BLaER1 (cell line): ENCODE results near the gene TEKT5.

Experiments
- H3K27ac ChIP-seq: shearing (Covaris generic); formaldehyde crosslinking; 2 replicates; pipeline ENCODE4 v1.8.1; 2022
- H3K27me3 ChIP-seq: shearing (Covaris generic); formaldehyde crosslinking; 2 replicates; pipeline ENCODE4 v1.8.1; 2022
- H3K36me3 ChIP-seq: shearing (Covaris generic); formaldehyde crosslinking; 2 replicates; pipeline ENCODE4 v1.8.1; 2022
- H3K4me1 ChIP-seq: shearing (Covaris generic); formaldehyde crosslinking; 2 replicates; pipeline ENCODE4 v1.8.1; 2022
- H3K4me2 ChIP-seq: shearing (Covaris generic); formaldehyde crosslinking; 2 replicates; pipeline ENCODE4 v1.8.1; 2022
- H3K4me3 ChIP-seq: shearing (Covaris generic); formaldehyde crosslinking; 2 replicates; pipeline ENCODE4 v1.8.1; 2022
- H3K9ac ChIP-seq: shearing (Covaris generic); formaldehyde crosslinking; 2 replicates; pipeline ENCODE4 v1.8.1; 2022
- H3K9me3 ChIP-seq: shearing (Covaris generic); formaldehyde crosslinking; 2 replicates; pipeline ENCODE4 v1.8.1; 2022
- H4K20me1 ChIP-seq: shearing (Covaris generic); formaldehyde crosslinking; 2 replicates; pipeline ENCODE4 v1.8.1; 2022
- Cebpa-rat ChIP-seq: shearing (Covaris generic); IDR thresholded peaks from 2 replicates; pipeline ENCODE4 v1.8.1; 2022

Gene TEKT5

GRCh38 chr16:10675861-10676260 is 18.9 kb downstream of the TEKT5 start:
- no peak overlapping the region for H3K27ac ChIP-seq
- no peak overlapping the region for H3K4me2 ChIP-seq
- no peaks in the 10 kb centered on the region for H3K27me3 ChIP-seq
- H3K4me3 ChIP-seq: no peak overlapping the region
- TF ChIP-seq Cebpa-rat: no peak
- H3K9me3 ChIP-seq: peaks cover 9% of the 10 kb centered on the region
- peaks cover 36% of the 10 kb centered on the region for H3K4me1 ChIP-seq
- H3K9ac ChIP-seq: no peak overlapping the region
- H3K36me3 ChIP-seq: no peaks in the 10 kb centered on the region
- no peaks in the 10 kb centered on the region for H4K20me1 ChIP-seq

GRCh38 chr16:10675216-10675615 is 19.5 kb downstream of the TEKT5 start:
- H4K20me1 ChIP-seq: no peaks in the 10 kb centered on the region
- H3K36me3 ChIP-seq: no peaks in the 10 kb centered on the region
- H3K4me2 ChIP-seq: no peak overlapping the region
- TF ChIP-seq Cebpa-rat: no peak
- H3K27ac ChIP-seq: no peak overlapping the region
- no peaks in the 10 kb centered on the region for H3K27me3 ChIP-seq
- H3K4me1 ChIP-seq: peaks cover 36% of the 10 kb centered on the region
- H3K9ac ChIP-seq: no peak overlapping the region
- peaks cover 9% of the 10 kb centered on the region for H3K9me3 ChIP-seq
- no peak overlapping the region for H3K4me3 ChIP-seq

GRCh38 chr16:10671729-10672128 is 23.0 kb downstream of the TEKT5 start:
- no peak for TF ChIP-seq Cebpa-rat
- no peak overlapping the region for H3K9ac ChIP-seq
- no peaks in the 10 kb centered on the region for H3K36me3 ChIP-seq

GRCh38 chr16:10669791-10670190 is 24.9 kb downstream of the TEKT5 start:
- no peaks in the 10 kb centered on the region for H3K36me3 ChIP-seq
- TF ChIP-seq Cebpa-rat: no peak
- H3K9ac ChIP-seq: no peak overlapping the region
- H3K4me2 ChIP-seq: no peak overlapping the region
- H4K20me1 ChIP-seq: no peaks in the 10 kb centered on the region
- H3K4me3 ChIP-seq: no peak overlapping the region
- no peaks in the 10 kb centered on the region for H3K27me3 ChIP-seq
- H3K4me1 ChIP-seq: peaks cover 12% of the 10 kb centered on the region; the same call in 1 of the 2 replicates
- no peak overlapping the region for H3K27ac ChIP-seq
- H3K9me3 ChIP-seq: peaks cover 9% of the 10 kb centered on the region

More at GRCh38 chr16:10671729-10672128, 23.0 kb downstream of the TEKT5 start:
- H3K27ac ChIP-seq: no peak overlapping the region
- H3K4me2 ChIP-seq: no peak overlapping the region
- no peaks in the 10 kb centered on the region for H3K27me3 ChIP-seq
- H4K20me1 ChIP-seq: no peaks in the 10 kb centered on the region
- H3K4me1 ChIP-seq: peaks cover 12% of the 10 kb centered on the region; the same call in 1 of the 2 replicates
- no peak overlapping the region for H3K4me3 ChIP-seq
- peaks cover 9% of the 10 kb centered on the region for H3K9me3 ChIP-seq

GRCh38 chr16:10668322-10669045 is 26.2 kb downstream of the TEKT5 start:
- Histone ChIP-seq H3K9ac (no peak overlapping the region), H3K27me3 (no peaks in the 10 kb centered on the region), H3K4me3 (no peak overlapping the region), H4K20me1 (no peaks in the 10 kb centered on the region), H3K9me3 (peaks cover 9% of the 10 kb centered on the region), H3K4me1 (peaks cover 12% of the 10 kb centered on the region; the same call in 1 of the 2 replicates), H3K27ac (no peak overlapping the region), H3K36me3 (no peaks in the 10 kb centered on the region), H3K4me2 (no peak overlapping the region)
- no peak for TF ChIP-seq Cebpa-rat

GRCh38 chr16:10667239-10667638 is 27.5 kb downstream of the TEKT5 start:
- Histone ChIP-seq H3K9ac (no peak overlapping the region), H3K36me3 (no peaks in the 10 kb centered on the region), H4K20me1 (no peaks in the 10 kb centered on the region), H3K27ac (no peak overlapping the region), H3K4me2 (no peak overlapping the region), H3K9me3 (peaks cover 9% of the 10 kb centered on the region), H3K27me3 (no peaks in the 10 kb centered on the region), H3K4me3 (no peak overlapping the region), H3K4me1 (peaks cover 12% of the 10 kb centered on the region; the same call in 1 of the 2 replicates)
- no peak for TF ChIP-seq Cebpa-rat

GRCh38 chr16:10666291-10666690 is 28.4 kb downstream of the TEKT5 start:
- Histone ChIP-seq H3K9ac (no peak overlapping the region), H3K4me3 (no peak overlapping the region), H3K4me1 (peaks cover 8% of the 10 kb centered on the region; the same call in 1 of the 2 replicates), H3K27me3 (no peaks in the 10 kb centered on the region), H3K9me3 (peaks cover 3% of the 10 kb centered on the region; the same call in 1 of the 2 replicates), H3K27ac (no peak overlapping the region), H4K20me1 (no peaks in the 10 kb centered on the region), H3K4me2 (no peak overlapping the region), H3K36me3 (no peaks in the 10 kb centered on the region)
- TF ChIP-seq Cebpa-rat: no peak

GRCh38 chr16:10665166-10665565 is 29.6 kb downstream of the TEKT5 start:
- Histone ChIP-seq H3K4me3 (no peak overlapping the region), H4K20me1 (no peaks in the 10 kb centered on the region), H3K9me3 (no peaks in the 10 kb centered on the region), H3K4me1 (peaks cover 17% of the 10 kb centered on the region), H3K9ac (no peak overlapping the region), H3K27ac (no peak overlapping the region), H3K27me3 (no peaks in the 10 kb centered on the region), H3K36me3 (no peaks in the 10 kb centered on the region), H3K4me2 (no peak overlapping the region)
- TF ChIP-seq Cebpa-rat: no peak

GRCh38 chr16:10664720-10665126 is 30.0 kb downstream of the TEKT5 start:
- no peak for TF ChIP-seq Cebpa-rat
- no peak overlapping the region for H3K9ac ChIP-seq
- peaks cover 17% of the 10 kb centered on the region for H3K4me1 ChIP-seq
- H3K4me3 ChIP-seq: no peak overlapping the region
- no peaks in the 10 kb centered on the region for H4K20me1 ChIP-seq
- H3K27ac ChIP-seq: no peak overlapping the region
- H3K4me2 ChIP-seq: no peak overlapping the region
- no peaks in the 10 kb centered on the region for H3K36me3 ChIP-seq
- H3K9me3 ChIP-seq: no peaks in the 10 kb centered on the region
- H3K27me3 ChIP-seq: no peaks in the 10 kb centered on the region

- no peaks in the 10 kb centered on the region for H4K20me1 ChIP-seq
- no peak overlapping the region for H3K4me2 ChIP-seq
- no peak overlapping the region for H3K9ac ChIP-seq
- H3K4me3 ChIP-seq: no peak overlapping the region
- no peaks in the 10 kb centered on the region for H3K36me3 ChIP-seq
- TF ChIP-seq Cebpa-rat: no peak
- no peaks in the 10 kb centered on the region for H3K9me3 ChIP-seq
- peaks cover 23% of the 10 kb centered on the region for H3K4me1 ChIP-seq
- H3K27ac ChIP-seq: no peak overlapping the region
- H3K27me3 ChIP-seq: no peaks in the 10 kb centered on the region
Observed at GRCh38 chr16:10663744-10664143, 31.0 kb downstream of the TEKT5 start.

GRCh38 chr16:10663146-10663545 is 31.6 kb downstream of the TEKT5 start:
- Histone ChIP-seq H3K9ac (no peak overlapping the region), H3K36me3 (no peaks in the 10 kb centered on the region), H3K4me3 (no peak overlapping the region), H3K4me1 (peaks cover 24% of the 10 kb centered on the region), H3K4me2 (no peak overlapping the region), H3K27me3 (no peaks in the 10 kb centered on the region), H3K27ac (no peak overlapping the region), H4K20me1 (no peaks in the 10 kb centered on the region), H3K9me3 (no peaks in the 10 kb centered on the region)
- no peak for TF ChIP-seq Cebpa-rat
